Kidney (tissue), 14 donors: Measurements from ENCODE around the gene TRIM8. TPM values are rescaled to one million over a fixed set of nuclear protein-coding genes. Genes with fewer than 3 reads are reported as not detected.

Experiments
- DNase-seq, 5 donors: peaks; one replicate each; pipeline ENCODE4 v3.0.0-alpha.2; 2013 to 2020
- FAIRE-seq: peaks from 2 replicates; lab custom pipeline; 2012; peaks lifted over from hg19 to GRCh38; lab: Jason Lieb, UNC
- H3K27ac ChIP-seq, 2 donors: one replicate each; pipeline ENCODE4 v1.7.0; 2013; ENCODE audit warnings: low read depth in 2 of 2, low read length in 2 of 2, inconsistent platforms in 1 of 2
- H3K27me3 ChIP-seq: one replicate; pipeline ENCODE4 v1.7.1; 2013; ENCODE audit warnings: low read length, inconsistent platforms; ENCODE audit not compliant: control insufficient read depth, insufficient read depth
- H3K36me3 ChIP-seq, 3 donors: one replicate each; pipeline versions ENCODE4 v1.7.0 to v1.7.1; 2013; ENCODE audit warnings: low read length in 3 of 3, control low read depth in 1 of 3, inconsistent platforms in 1 of 3; ENCODE audit not compliant: insufficient read depth in 3 of 3, control insufficient read depth in 2 of 3
- H3K4me1 ChIP-seq, 3 donors: one replicate each; pipeline versions ENCODE4 v1.7.0 to v1.7.1; 2013; ENCODE audit warnings: low read length in 3 of 3, inconsistent platforms in 1 of 3, low read depth in 1 of 3; ENCODE audit not compliant: control insufficient read depth in 2 of 3, insufficient read depth in 2 of 3
- H3K4me3 ChIP-seq, 3 donors: one replicate each; pipeline versions ENCODE4 v1.7.0 to v1.8.1; 2013; ENCODE audit warnings: low read length in 3 of 3, control low read depth in 1 of 3, inconsistent platforms in 1 of 3
- H3K9ac ChIP-seq, 3 donors: one replicate each; pipeline versions ENCODE4 v1.7.0 to v1.7.1; 2013; ENCODE audit warnings: low read length in 3 of 3, control low read depth in 1 of 3, inconsistent platforms in 1 of 3
- H3K9me3 ChIP-seq, 3 donors: one replicate each; pipeline versions ENCODE4 v1.7.0 to v1.7.1; 2013; ENCODE audit warnings: low read length in 3 of 3, control low read depth in 1 of 3, inconsistent platforms in 1 of 3; ENCODE audit not compliant: control insufficient read depth in 2 of 3, insufficient read depth in 1 of 3
- CTCF ChIP-seq: IDR thresholded peaks from 3 replicates; pipeline ENCODE4 v1.5.1; 2012; ENCODE audit warnings: mild to moderate bottlenecking, moderate library complexity, borderline replicate concordance; ENCODE audit not compliant: insufficient read depth; ENCODE audit errors: extremely low read depth
- intact Hi-C: fragments of 100-400 bp; cut with DNase I; formaldehyde crosslinking; loops from one replicate; pipeline ENCODE4 v1.11.1; 2022
- polyA plus RNA-seq: library from polyadenylated mRNA; stranded (reverse); fragments of 350-450 nt; fragmentation: Illumina TruSeq; extraction: RNeasy Lipid Tissue Mini Kit (QIAGEN cat#74804); gene quantifications from one replicate; pipeline ENCODE4 v1.2.3, GENCODE V29; 2014; ENCODE audit warnings: low read depth, low replicate concordance; ENCODE audit not compliant: insufficient read depth
- total RNA-seq: library from RNA; stranded (reverse); fragmentation: NEBNext Ultra II Directional; extraction: Animal tissue kit (Norgen Biotek cat#: 25700); gene quantifications from one replicate; pipeline ENCODE4 v1.2.1, GENCODE V29; 2021
- donor health status: control.
- donor health status: control.
- donor health status: control.
- donor health status: control.
- donor health status: control.
- donor health status: DM: yes; HTN: yes; CAD: no.
- donor health status: Normal renal cell carcinoma (clear cell type).

TRIM8 gene
- total and polyA plus RNA-seq, 2 donors from 2014 or later, result 160 to 198 TPM

GRCh38 chr10:102643336-102644065 lies 778 bp upstream of the TRIM8 start:
- DNase-seq, result peak; percentile 74 to 91 (median 89)
- Histone ChIP-seq H3K4me1 (peaks cover 6 to 20% (median 19%) of the 10 kb centered on the region in 3 donors), H3K9ac (peak overlapping the region in 2 of 3 donors; percentile 65 to 86), H3K4me3 (peak overlapping the region; percentile 72 to 99 (median 75)), H3K27me3 (no peaks in the 10 kb centered on the region), H3K36me3 (peaks cover 0 to 8% (median 4%) of the 10 kb centered on the region in 3 donors), H3K27ac (peak overlapping the region; percentile 97 to 99), H3K9me3 (no peaks in the 10 kb centered on the region)
- no peak for FAIRE-seq
- intact Hi-C loops, result no loop called here
- TF ChIP-seq CTCF, result no peak

- peak; percentile 82 to 94 (median 88) for DNase-seq
- Histone ChIP-seq H3K9ac (peak overlapping the region; percentile 76 to 97 (median 81)), H3K9me3 (no peaks in the 10 kb centered on the region), H3K4me3 (peak overlapping the region; percentile 78 to 97 (median 86)), H3K27me3 (no peaks in the 10 kb centered on the region), H3K27ac (peak overlapping the region; percentile 97 to 99), H3K36me3 (peaks cover 0 to 12% (median 4%) of the 10 kb centered on the region in 3 donors), H3K4me1 (peaks cover 6 to 33% (median 32%) of the 10 kb centered on the region in 3 donors)
- FAIRE-seq, result no peak
- intact Hi-C loops, result no loop called here
- peak; percentile 39 for TF ChIP-seq CTCF
Measured at GRCh38 chr10:102644646-102645387, 538 bp downstream of the TRIM8 start.

GRCh38 chr10:102645388-102645740 lies 1.1 kb downstream of the TRIM8 start:
- H3K4me1 ChIP-seq, result peaks cover 6 to 39% (median 32%) of the 10 kb centered on the region in 3 donors
- DNase-seq (peak; percentile 78 to 94 (median 88)), FAIRE-seq (no peak)
- H3K27ac ChIP-seq, result peak overlapping the region; percentile 97 to 99
- H3K36me3 ChIP-seq, result peaks cover 0 to 12% (median 4%) of the 10 kb centered on the region in 3 donors
- TF ChIP-seq CTCF, result no peak
- H3K9me3 ChIP-seq, result no peaks in the 10 kb centered on the region
- intact Hi-C loops, result no loop called here
- peak overlapping the region; percentile 78 to 97 (median 86) for H3K4me3 ChIP-seq
- H3K9ac ChIP-seq, result peak overlapping the region; percentile 76 to 97 (median 81)
- H3K27me3 ChIP-seq, result no peaks in the 10 kb centered on the region
